ENCODE measurements around the gene NPTX2.
A peak's percentile ranks its signal among the peaks of the same experiment; 100 is the strongest.

NPTX2 gene

DNA sequence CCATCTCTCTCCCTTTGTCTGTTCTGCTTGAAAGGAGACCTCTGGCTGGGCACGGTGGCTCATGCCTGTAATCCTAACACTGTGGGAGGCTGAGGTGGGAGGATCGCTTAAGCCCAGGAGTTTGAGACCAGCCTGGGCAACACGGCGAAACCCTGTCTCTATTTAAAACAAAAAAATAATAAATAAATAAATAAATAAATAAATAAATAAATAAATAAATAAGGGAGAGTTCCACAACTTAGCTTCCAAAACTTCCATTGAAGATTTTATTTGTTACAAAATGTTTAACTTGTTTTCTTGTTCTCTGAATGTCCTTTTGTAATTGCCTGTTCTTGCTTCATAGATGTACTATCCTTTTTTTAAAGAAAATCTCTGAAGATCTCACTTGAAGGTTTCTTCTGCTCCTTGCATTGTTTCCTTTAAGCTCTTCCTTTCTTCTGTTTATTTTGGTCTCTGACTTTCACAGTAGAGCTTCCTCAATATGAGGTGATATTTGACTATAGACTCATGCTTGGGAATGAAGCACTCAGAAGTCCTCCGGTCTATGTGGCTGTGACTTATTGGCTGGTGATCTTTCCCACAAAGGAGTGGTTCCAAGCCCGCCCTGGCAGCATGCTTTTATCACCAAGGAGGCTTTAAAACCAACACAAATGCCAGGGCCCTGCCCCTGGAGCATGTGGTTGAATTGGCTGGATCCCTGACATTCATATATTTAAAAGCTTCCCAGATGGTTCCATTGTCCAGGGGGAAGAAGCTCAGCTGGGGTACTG lies 18.1 kb upstream of the NPTX2 start (continued):
- TF ChIP-seq, protein P1, sequence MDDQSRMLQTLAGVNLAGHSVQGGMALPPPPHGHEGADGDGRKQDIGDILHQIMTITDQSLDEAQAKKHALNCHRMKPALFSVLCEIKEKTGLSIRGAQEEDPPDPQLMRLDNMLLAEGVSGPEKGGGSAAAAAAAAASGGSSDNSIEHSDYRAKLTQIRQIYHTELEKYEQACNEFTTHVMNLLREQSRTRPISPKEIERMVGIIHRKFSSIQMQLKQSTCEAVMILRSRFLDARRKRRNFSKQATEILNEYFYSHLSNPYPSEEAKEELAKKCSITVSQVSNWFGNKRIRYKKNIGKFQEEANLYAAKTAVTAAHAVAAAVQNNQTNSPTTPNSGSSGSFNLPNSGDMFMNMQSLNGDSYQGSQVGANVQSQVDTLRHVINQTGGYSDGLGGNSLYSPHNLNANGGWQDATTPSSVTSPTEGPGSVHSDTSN (CRISPR knock-in tag; IDR thresholded peaks at IDR 0.05) = no peak
- no peak for TF ChIP-seq ZFHX2 (tag by site-specific recombination; conservative IDR thresholded peaks at IDR 0.05)
- peak; percentile 19 for TF ChIP-seq ZNF529 (tag by site-specific recombination; IDR thresholded peaks at IDR 0.05; ENCODE audit: insufficient replicate concordance)
- TF ChIP-seq ZNF664 (tag by site-specific recombination; IDR thresholded peaks at IDR 0.05) = peak; percentile 79
- TF ChIP-seq ZBTB21 (tag by site-specific recombination; IDR thresholded peaks at IDR 0.05) = no peak; the same call in 1 of the 2 replicates
- TF ChIP-seq, protein P2, sequence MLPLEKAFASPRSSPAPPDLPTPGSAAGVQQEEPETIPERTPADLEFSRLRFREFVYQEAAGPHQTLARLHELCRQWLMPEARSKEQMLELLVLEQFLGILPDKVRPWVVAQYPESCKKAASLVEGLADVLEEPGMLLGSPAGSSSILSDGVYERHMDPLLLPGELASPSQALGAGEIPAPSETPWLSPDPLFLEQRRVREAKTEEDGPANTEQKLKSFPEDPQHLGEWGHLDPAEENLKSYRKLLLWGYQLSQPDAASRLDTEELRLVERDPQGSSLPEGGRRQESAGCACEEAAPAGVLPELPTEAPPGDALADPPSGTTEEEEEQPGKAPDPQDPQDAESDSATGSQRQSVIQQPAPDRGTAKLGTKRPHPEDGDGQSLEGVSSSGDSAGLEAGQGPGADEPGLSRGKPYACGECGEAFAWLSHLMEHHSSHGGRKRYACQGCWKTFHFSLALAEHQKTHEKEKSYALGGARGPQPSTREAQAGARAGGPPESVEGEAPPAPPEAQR (tag by site-specific recombination; IDR thresholded peaks at IDR 0.05) = no peak
- no peak for TF ChIP-seq ZNF837 (tag by site-specific recombination; IDR thresholded peaks at IDR 0.05)
- peak; percentile 65 for TF ChIP-seq ZNF629 (tag by site-specific recombination; IDR thresholded peaks at IDR 0.05)
- no peak for TF ChIP-seq ZNF112 (tag by site-specific recombination; IDR thresholded peaks at IDR 0.05)
- no peak for TF ChIP-seq ZNF777 (tag by site-specific recombination; IDR thresholded peaks at IDR 0.05; ENCODE audit: borderline replicate concordance)
- TF ChIP-seq ZNF677 (tag by site-specific recombination; IDR thresholded peaks at IDR 0.05) = no peak
- TF ChIP-seq, protein P3, sequence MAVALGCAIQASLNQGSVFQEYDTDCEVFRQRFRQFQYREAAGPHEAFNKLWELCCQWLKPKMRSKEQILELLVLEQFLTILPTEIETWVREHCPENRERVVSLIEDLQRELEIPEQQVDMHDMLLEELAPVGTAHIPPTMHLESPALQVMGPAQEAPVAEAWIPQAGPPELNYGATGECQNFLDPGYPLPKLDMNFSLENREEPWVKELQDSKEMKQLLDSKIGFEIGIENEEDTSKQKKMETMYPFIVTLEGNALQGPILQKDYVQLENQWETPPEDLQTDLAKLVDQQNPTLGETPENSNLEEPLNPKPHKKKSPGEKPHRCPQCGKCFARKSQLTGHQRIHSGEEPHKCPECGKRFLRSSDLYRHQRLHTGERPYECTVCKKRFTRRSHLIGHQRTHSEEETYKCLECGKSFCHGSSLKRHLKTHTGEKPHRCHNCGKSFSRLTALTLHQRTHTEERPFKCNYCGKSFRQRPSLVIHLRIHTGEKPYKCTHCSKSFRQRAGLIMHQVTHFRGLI (tag by site-specific recombination; IDR thresholded peaks at IDR 0.05) = no peak
- TF ChIP-seq, protein P4, sequence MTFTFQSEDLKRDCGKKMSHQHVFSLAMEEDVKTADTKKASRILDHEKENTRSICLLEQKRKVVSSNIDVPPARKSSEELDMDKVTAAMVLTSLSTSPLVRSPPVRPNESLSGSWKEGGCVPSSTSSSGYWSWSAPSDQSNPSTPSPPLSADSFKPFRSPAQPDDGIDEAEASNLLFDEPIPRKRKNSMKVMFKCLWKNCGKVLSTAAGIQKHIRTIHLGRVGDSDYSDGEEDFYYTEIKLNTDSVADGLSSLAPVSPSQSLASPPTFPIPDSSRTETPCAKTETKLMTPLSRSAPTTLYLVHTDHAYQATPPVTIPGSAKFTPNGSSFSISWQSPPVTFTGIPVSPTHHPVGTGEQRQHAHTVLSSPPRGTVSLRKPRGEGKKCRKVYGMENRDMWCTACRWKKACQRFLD (tag by site-specific recombination; IDR thresholded peaks at IDR 0.05) = no peak
- TF ChIP-seq ZNF48 (tag by site-specific recombination; IDR thresholded peaks at IDR 0.05) = no peak
- TF ChIP-seq GLIS2 (tag by site-specific recombination; IDR thresholded peaks at IDR 0.05) = no peak
- TF ChIP-seq ZBTB8A (tag by site-specific recombination; IDR thresholded peaks at IDR 0.05) = peak; percentile 80
- 0 out of 2 replicates have a peak, but pooled peaks have one; percentile 75 for TF ChIP-seq ZNF202 (tag by site-specific recombination; IDR thresholded peaks at IDR 0.05; ENCODE audit: borderline replicate concordance)
- TF ChIP-seq ZNF423 (tag by site-specific recombination; IDR thresholded peaks at IDR 0.05) = no peak
- TF ChIP-seq TCF7L2 (IDR thresholded peaks at IDR 0.05; ENCODE audit: borderline replicate concordance, low read depth, low read length) = no peak
- TF ChIP-seq, protein P5, sequence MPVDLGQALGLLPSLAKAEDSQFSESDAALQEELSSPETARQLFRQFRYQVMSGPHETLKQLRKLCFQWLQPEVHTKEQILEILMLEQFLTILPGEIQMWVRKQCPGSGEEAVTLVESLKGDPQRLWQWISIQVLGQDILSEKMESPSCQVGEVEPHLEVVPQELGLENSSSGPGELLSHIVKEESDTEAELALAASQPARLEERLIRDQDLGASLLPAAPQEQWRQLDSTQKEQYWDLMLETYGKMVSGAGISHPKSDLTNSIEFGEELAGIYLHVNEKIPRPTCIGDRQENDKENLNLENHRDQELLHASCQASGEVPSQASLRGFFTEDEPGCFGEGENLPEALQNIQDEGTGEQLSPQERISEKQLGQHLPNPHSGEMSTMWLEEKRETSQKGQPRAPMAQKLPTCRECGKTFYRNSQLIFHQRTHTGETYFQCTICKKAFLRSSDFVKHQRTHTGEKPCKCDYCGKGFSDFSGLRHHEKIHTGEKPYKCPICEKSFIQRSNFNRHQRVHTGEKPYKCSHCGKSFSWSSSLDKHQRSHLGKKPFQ (tag by site-specific recombination; IDR thresholded peaks at IDR 0.05) = no peak
- 0 out of 2 replicates have a peak, but pooled peaks have one; percentile 46 for TF ChIP-seq ZFP37 (tag by site-specific recombination; IDR thresholded peaks at IDR 0.05)
- no peak; the same call in 1 of the 2 replicates for TF ChIP-seq MZF1 (tag by site-specific recombination; IDR thresholded peaks at IDR 0.05; ENCODE audit: borderline replicate concordance)
- TF ChIP-seq SALL2 (tag by site-specific recombination; IDR thresholded peaks at IDR 0.05; ENCODE audit: borderline replicate concordance) = no peak
- TF ChIP-seq ZNF239 (tag by site-specific recombination; IDR thresholded peaks at IDR 0.05) = no peak
- TF ChIP-seq ZNF660 (tag by site-specific recombination; IDR thresholded peaks at IDR 0.05) = no peak
- peak; percentile 79; the same call in 1 of the 2 replicates for TF ChIP-seq ZNF560 (tag by site-specific recombination; IDR thresholded peaks at IDR 0.05; ENCODE audit: borderline replicate concordance)
- TF ChIP-seq ZNF654 (tag by site-specific recombination; IDR thresholded peaks at IDR 0.05; ENCODE audit: low read depth) = peak; percentile 37
- TF ChIP-seq, protein P6, sequence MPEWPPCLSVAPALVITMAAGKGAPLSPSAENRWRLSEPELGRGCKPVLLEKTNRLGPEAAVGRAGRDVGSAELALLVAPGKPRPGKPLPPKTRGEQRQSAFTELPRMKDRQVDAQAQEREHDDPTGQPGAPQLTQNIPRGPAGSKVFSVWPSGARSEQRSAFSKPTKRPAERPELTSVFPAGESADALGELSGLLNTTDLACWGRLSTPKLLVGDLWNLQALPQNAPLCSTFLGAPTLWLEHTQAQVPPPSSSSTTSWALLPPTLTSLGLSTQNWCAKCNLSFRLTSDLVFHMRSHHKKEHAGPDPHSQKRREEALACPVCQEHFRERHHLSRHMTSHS (tag by site-specific recombination; IDR thresholded peaks at IDR 0.05) = no peak
- TF ChIP-seq, protein P7, sequence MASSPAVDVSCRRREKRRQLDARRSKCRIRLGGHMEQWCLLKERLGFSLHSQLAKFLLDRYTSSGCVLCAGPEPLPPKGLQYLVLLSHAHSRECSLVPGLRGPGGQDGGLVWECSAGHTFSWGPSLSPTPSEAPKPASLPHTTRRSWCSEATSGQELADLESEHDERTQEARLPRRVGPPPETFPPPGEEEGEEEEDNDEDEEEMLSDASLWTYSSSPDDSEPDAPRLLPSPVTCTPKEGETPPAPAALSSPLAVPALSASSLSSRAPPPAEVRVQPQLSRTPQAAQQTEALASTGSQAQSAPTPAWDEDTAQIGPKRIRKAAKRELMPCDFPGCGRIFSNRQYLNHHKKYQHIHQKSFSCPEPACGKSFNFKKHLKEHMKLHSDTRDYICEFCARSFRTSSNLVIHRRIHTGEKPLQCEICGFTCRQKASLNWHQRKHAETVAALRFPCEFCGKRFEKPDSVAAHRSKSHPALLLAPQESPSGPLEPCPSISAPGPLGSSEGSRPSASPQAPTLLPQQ (tag by site-specific recombination; IDR thresholded peaks at IDR 0.05) = no peak
- TF ChIP-seq ZNF555 (tag by site-specific recombination; conservative IDR thresholded peaks at IDR 0.05) = peak; percentile 96

All from HEK293 (cell line).